Placental epithelial cell (primary cell): ENCODE data around the gene POLR1E. TPM values are rescaled to one million over a fixed set of nuclear protein-coding genes. Genes with fewer than 3 reads are reported as not detected.

ENCODE experiments used
- total RNA-seq: library from RNA; depleted of rRNA; stranded (reverse); fragments of >200 nt; gene quantifications from 2 replicates; pipeline ENCODE4 v1.2.3, GENCODE V29; 2012

POLR1E gene
- 19.2 and 33.0 TPM in 2 replicates for total RNA-seq

GRCh38 chr9:37485389-37486255, at the start of gene POLR1E:
Gene POLR1E (plus strand): TSS chr9:37485948. CDS start chr9:37486048, 100 bp downstream.

GRCh38 chr9:37465249-37466036, 20.3 kb upstream of the POLR1E start, which contains the start of gene ZBTB5:
Gene ZBTB5 (minus strand): TSS chr9:37465450. CDS start chr9:37442551, 22,899 bp downstream.

Other genes starting within 250 kb of the POLR1E start
- 167 and 194 TPM in 2 replicates for gene GRHPR, start 63.3 kb upstream of the POLR1E start, total RNA-seq
- gene ZBTB5, start 20.5 kb upstream of the POLR1E start, total RNA-seq = 20.0 and 24.0 TPM in 2 replicates
- gene FBXO10, start 90.4 kb downstream of the POLR1E start, total RNA-seq = 7.6 and 8.6 TPM in 2 replicates
- 78.7 and 78.9 TPM in 2 replicates for gene TOMM5, start 106.6 kb downstream of the POLR1E start, total RNA-seq
- not detected in 2 replicates for gene FRMPD1, start 165.0 kb downstream of the POLR1E start, total RNA-seq